ENCODE results near the gene HOXB6. TPM values are rescaled to one million over a fixed set of nuclear protein-coding genes. Genes with fewer than 3 reads are reported as not detected.

Gene HOXB6
- polyA plus RNA-seq, 4 donors: 0.45 to 17.5 (median 4.0) TPM

Other genes with a start within 250 kb of the HOXB6 start
- 1 to 10 TPM; 1.8 to 8.1 (median 2.1) TPM for gene SKAP1, start 174.8 kb downstream of the HOXB6 start, polyA plus RNA-seq
- gene HOXB1, start 74.0 kb downstream of the HOXB6 start, polyA plus RNA-seq: not detected
- gene HOXB2, start 59.9 kb downstream of the HOXB6 start, polyA plus RNA-seq: 1 to 10 TPM in 3 of 4 donors, under 1 TPM in 1; 0.89 to 9.5 (median 6.2) TPM
- gene HOXB4, start 26.6 kb downstream of the HOXB6 start, polyA plus RNA-seq: 1 to 10 TPM in 2 of 4 donors, under 1 TPM in 1, not detected in 1; 0.27 to 3.1 (median 2.2) TPM
- 10 to 100 TPM in 1 of 4 donors, 1 to 10 TPM in 2, not detected in 1; 1.4 to 19.6 (median 5.7) TPM for gene HOXB3, start 14.7 kb downstream of the HOXB6 start, polyA plus RNA-seq
- gene HOXB5, start 11.2 kb downstream of the HOXB6 start, polyA plus RNA-seq: 1 to 10 TPM in 2 of 4 donors, not detected in 2; 5.8 to 9.8 TPM
- gene HOXB7, start 6.0 kb upstream of the HOXB6 start, polyA plus RNA-seq: 10 to 100 TPM in 1 of 4 donors, 1 to 10 TPM in 2, not detected in 1; 4.3 to 13.9 (median 4.9) TPM
- 1 to 10 TPM in 1 of 4 donors, under 1 TPM in 1, not detected in 2; 0.12 to 2.9 TPM for gene HOXB8, start 10.3 kb upstream of the HOXB6 start, polyA plus RNA-seq
- 10 to 100 TPM in 1 of 4 donors, under 1 TPM in 2, not detected in 1; 0.07 to 16.7 (median 0.54) TPM for gene HOXB9, start 21.4 kb upstream of the HOXB6 start, polyA plus RNA-seq
- not detected for gene PRAC1, start 117.5 kb upstream of the HOXB6 start, polyA plus RNA-seq
- not detected for gene PRAC2, start 118.2 kb upstream of the HOXB6 start, polyA plus RNA-seq
- under 1 TPM in 1 of 4 donors, not detected in 3; 0.22 TPM for gene HOXB13, start 123.8 kb upstream of the HOXB6 start, polyA plus RNA-seq
- gene TTLL6, start 212.2 kb upstream of the HOXB6 start, polyA plus RNA-seq: 1 to 10 TPM; 1.6 to 4.2 (median 2.9) TPM
- 100 to 1,000 TPM in 1 of 4 donors, 10 to 100 TPM in 3; 72.1 to 170 (median 87.8) TPM for gene CALCOCO2, start 226.0 kb upstream of the HOXB6 start, polyA plus RNA-seq

Measured in small intestine (tissue), 4 donors.